HL-60/S4 treated with retinoic acid at 250 ng/mL for 4 days and 3 days (cell line): ENCODE results near the gene UBE2O.

Experiments used
- in situ Hi-C: fragments of 300-500 bp; cut with MboI; formaldehyde crosslinking; loops from 2 replicates; pipeline ENCODE4 v1.7.0; 2022; ENCODE audit warnings: low sequenced_read_pairs

The UBE2O gene

GRCh38 chr17:76382803-76383545 lies 70.0 kb downstream of the UBE2O start:
- in situ Hi-C loops: loop anchor here (10.0 kb wide), 1 partner anchor 62 kb away; no protein-coding TSS in a partner anchor

- in situ Hi-C loops: loop anchor here (10.0 kb wide), 1 partner anchor 62 kb away; no protein-coding TSS in a partner anchor
These were observed 70.6 kb downstream of the UBE2O start for GRCh38 chr17:76382351-76382802.

- in situ Hi-C loops: loop anchor here (10.0 kb wide), 1 partner anchor 63 kb away; no protein-coding TSS in a partner anchor
These were observed 71.2 kb downstream of the UBE2O start for GRCh38 chr17:76381633-76382350.

- in situ Hi-C loops: loop anchor here (10.0 kb wide), 1 partner anchor 65 kb away; no protein-coding TSS in a partner anchor
These were observed 73.1 kb downstream of the UBE2O start for GRCh38 chr17:76379646-76380376.

GRCh38 chr17:76379275-76379641 lies 73.7 kb downstream of the UBE2O start:
- in situ Hi-C loops: no loop called here

- in situ Hi-C loops: no loop called here
These were observed 74.2 kb downstream of the UBE2O start for GRCh38 chr17:76378548-76379274.

- in situ Hi-C loops: no loop called here
These were observed 76.4 kb downstream of the UBE2O start for GRCh38 chr17:76376318-76377133.

GRCh38 chr17:76371656-76372628 lies 81.0 kb downstream of the UBE2O start:
- in situ Hi-C loops: no loop called here

GRCh38 chr17:76370261-76370993 lies 82.5 kb downstream of the UBE2O start:
- in situ Hi-C loops: no loop called here

GRCh38 chr17:76369804-76370203 lies 83.1 kb downstream of the UBE2O start:
- in situ Hi-C loops: no loop called here

GRCh38 chr17:76369379-76369778 lies 83.6 kb downstream of the UBE2O start:
- in situ Hi-C loops: no loop called here

- in situ Hi-C loops: no loop called here
These were observed 84.4 kb downstream of the UBE2O start for GRCh38 chr17:76368545-76368944.

GRCh38 chr17:76367642-76368041 lies 85.3 kb downstream of the UBE2O start:
- in situ Hi-C loops: no loop called here

- in situ Hi-C loops: no loop called here
These were observed 86.7 kb downstream of the UBE2O start for GRCh38 chr17:76366247-76366646.

- in situ Hi-C loops: no loop called here
These were observed 87.6 kb downstream of the UBE2O start for GRCh38 chr17:76365256-76365903.

- in situ Hi-C loops: no loop called here
These were observed 89.7 kb downstream of the UBE2O start for GRCh38 chr17:76363107-76363842.

GRCh38 chr17:76360461-76360860 lies 92.5 kb downstream of the UBE2O start:
- in situ Hi-C loops: no loop called here
